Hematopoietic multipotent progenitor cell treated with erythropoietin and hydrocortisone succinate and interleukin-3 and kit ligand, for 17 days (in vitro differentiated cells): ENCODE results near the gene CCDC6.
A peak's percentile ranks its signal among the peaks of the same experiment; 100 is the strongest.
"Not testable (repeated sequence)": the region's sequence is repeated elsewhere in the genome, so short reads cannot be mapped to it uniquely, and the experiment has no call there.

Source experiments
- DNase-seq: peaks from one replicate; pipeline ENCODE4 v3.0.0-alpha.2; 2015; ENCODE audit warnings: low spot score

Gene CCDC6

DNA sequence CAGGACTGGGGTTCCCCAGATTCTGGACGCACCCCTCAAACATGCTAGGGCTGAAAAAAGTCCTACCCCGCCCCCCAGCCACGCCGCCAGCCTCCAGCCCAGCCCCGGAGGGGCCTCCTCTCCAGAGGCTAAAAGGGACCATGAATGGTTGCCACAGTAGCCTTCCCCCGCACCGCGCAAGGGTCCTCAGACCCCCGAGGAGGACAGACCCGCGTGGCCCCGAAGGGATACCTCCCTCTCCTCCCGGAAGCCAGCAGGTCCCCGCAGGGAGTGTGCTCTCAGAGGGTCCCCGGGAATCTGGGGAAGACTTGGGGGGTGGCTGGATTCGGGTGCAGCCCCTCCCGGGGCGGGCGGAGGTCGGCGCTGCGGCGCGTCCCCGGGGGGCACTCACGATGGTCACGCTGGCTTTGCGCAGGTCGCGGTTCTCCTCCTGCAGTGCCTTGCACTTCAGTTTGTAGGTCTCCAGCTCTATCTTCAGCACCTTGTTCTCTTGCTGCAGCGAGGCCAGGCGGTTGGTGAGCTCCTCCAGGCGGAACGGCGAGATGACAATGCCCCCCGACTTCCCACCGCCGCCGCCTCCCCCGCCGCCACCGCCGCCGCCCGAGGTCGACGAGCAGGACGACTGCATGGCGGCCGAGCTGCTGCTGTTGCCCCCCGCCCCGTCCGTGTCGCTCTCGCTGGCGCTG, 482 bp downstream of the CCDC6 start:
- no peak for DNase-seq

DNA sequence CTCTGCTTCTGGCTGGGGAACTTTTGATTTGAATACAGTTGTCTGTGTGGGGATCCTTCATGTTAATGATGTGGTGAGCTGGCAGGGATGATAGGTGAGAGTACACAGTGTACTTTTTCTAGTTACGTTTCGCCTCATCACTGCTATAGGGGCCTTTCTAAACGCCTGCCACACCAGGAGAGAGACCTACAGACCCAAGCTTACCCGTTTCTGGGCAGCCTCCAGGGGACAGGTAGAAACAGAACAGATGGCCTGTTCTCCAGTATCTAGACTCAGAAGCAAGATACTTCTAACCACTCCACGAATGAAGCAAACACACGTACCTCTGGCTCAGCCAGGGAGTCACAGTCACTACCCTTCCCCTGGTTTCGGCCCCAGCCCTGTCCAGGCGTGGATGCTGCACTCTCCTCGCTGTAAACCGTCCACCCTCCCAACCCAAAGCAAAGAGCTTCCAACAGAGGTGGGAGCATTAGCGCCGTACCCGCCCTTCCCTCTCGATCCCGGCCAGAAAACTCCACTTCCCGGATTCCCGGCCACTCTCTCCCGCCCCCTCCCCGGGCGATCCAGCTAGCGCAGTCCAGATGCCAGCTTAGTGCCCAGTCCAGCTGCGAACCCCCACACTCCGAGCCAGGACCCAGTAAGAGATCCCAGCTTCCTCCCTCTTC, 1.2 kb downstream of the CCDC6 start:
- DNase-seq = no peak

DNA sequence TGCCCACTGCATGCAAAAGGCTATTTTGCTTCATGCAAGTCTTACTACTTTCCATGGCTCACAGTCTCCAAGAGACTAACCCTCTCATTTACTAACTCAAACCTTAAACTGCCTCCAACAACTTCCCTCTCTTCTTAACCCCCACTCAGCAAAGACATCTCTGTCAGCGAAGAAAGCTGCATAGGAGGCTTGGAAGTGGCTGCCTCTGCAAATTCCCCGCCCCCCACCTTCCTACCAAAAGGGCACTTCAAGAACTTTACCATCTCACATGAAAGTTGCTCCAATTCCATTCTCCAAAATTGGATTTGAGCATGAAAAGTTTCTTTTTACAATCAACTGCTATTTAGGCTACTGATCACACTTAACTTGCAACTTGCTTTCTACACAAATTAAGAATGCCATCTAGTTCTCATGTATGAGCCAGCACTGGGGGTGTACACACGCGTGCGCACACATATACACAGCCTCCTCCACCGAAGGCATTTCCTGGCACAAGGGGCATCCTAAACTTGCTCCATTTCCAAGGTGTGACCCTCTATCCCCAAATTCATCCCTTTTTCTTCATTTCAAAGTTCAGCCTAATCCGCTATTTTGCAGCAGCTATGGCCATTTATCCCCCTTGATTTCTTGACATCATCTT, 1.8 kb downstream of the CCDC6 start:
- no peak for DNase-seq

DNA sequence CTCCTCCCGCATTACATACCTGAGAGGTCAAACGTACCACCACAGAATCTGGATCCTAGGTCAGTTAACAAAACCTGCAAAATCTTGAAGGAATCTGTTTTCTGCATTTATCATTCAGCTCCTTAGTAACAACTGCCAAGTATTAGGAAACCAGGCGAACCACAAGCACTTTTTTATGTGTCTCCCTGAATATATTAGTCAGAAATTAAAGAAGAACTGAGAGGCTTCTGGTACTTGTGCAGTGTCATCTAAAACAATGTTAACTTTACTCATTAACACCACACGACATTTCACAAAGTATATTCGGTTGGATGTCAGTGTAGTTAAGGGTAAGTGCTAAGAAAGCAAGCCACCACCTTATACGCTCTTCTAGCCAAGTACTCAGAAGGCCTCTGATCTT, 2.5 kb downstream of the CCDC6 start:
- DNase-seq = no peak

DNA sequence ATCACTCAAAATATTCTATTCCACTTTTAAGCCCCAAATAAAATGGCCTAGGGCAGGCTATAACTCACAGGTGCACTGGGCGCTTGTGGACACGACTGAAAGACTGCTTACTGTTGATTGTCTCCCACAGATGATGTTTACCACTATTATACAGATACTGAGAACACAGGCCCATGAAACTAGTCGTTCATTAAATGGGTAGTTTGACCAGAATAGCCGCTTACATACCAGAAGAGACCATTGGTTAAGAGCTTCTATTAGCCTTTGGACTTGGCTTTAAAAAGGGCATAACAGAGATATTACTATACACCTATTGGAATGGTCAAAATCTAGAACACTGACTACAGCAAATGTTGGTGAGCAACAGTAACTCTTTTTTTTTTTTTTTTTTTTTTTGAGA, 4.3 kb downstream of the CCDC6 start:
- no peak for DNase-seq

DNA sequence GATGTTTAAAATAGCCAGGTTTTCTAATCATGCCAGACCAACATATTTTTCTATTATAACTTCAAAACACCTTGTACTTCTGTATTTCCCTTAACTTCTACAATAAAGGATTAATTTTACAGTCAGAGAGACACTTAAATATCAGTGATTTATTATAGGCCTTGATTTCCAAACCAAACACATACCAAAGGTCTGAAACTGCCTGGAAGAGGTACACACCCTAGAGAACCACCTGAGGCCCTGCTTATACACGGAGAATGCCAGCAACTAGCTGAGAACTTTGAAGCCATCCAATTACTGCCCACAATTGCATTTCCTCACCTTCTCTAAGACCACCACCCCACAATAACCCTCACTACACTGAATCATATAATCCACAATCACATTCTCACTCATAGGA, 4.9 kb downstream of the CCDC6 start:
- DNase-seq = no peak

DNA sequence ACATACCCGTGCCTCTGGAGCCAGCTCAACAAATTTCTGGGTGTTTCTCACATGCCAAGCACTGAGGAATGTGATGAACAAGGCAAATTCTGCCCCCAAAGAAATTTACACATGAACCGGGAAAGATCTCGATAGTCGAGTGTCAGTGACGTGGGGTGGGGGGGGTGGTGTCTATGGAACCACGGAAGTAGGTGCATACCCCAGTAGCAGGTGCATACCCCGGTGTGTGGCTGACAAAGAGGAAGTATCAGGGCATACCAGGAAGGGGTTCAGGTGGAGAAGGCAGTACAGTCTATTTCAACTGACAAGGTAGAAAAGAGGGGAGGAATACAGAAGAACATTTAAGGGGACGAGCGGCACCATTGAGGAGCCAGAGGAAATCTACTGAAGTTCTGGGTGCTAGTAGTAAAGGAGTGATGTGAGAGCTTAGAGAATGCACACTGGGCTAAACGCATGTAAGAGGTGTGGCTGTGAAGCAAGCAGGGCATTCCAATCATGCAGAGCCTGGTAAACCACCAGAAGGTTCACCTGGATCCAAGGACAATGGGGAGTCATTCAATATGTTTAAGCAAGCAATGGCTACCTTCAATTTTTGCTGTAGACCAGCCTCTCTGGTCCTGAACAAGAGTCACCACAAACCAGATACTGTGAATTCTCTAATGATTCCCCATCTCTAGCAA, 6.2 kb downstream of the CCDC6 start:
- DNase-seq = no peak

DNA sequence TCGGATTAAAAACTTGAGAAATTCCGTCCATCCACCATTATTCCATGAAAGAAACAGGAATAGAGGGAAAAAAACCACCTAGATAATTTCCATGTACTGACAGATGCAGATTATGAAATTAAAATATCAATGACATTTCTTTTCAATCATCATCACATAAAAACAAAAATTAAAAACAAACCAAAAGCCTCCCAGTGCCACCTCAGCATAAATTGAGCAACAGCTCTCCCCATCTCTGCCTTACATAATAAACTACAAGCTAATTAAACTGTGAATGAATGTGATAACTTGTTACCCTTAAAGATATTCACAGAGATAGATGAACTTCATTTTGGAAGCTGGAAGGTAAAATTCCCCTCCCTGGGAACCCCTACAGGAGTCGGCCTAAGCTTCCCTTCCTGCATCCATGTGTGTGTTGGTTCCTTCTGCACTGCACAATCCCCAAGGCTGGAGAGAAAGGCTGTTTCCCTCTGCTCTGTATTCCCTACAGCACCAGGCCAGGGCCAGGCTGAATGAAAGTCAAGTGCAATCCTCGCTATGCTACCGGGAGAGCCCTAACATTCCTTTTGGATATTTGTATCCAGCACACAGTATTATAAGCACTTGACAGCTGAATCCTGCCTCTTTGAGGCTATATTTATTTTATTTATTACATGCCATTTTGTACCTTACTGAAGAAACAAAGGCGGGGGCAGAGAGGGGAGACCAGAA, 8.1 kb downstream of the CCDC6 start:
- no peak for DNase-seq

DNA sequence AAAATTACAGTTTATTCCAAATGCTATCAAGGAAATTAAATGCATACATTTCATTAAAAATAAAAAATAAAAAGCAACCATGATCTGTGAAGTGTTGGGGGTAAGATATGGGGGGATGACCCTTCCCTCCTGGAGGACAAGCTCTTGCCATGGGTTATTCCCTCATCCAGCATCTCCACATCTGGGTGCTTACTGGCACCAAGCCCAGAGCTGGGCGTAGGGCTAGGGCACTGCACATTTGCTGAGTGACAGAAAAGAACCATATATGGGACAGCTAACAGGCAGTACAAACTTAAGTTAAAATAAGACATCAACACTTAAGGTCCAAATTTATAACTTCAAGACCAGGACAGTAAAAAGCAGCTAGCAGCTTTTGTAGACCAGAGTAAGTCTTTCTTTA, 10.2 kb downstream of the CCDC6 start:
- DNase-seq = peak; percentile 70

DNA sequence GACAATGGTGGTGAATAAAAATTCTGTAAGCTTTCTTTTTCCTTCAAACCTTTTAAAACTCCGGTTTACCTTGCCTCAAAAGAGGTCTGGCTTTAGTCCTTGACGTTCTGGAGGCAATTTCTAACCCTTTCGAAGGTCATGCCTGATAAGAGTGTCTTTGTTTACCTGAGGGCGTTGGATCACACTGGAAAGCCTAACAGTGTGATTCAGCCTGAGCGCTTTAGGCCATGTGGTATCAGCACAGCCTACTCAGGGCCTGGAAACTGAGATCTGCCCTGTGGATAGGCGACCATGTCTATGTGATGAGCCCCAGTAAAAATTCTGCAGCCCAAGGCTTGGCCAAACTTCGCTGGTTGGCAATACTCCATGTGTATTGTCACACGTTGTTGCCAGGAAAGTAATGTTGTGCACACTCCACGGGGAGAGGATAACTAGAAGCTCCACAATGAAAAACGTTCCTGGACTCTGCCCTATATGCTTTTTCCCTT, 10.7 kb downstream of the CCDC6 start:
- DNase-seq = no peak

DNA sequence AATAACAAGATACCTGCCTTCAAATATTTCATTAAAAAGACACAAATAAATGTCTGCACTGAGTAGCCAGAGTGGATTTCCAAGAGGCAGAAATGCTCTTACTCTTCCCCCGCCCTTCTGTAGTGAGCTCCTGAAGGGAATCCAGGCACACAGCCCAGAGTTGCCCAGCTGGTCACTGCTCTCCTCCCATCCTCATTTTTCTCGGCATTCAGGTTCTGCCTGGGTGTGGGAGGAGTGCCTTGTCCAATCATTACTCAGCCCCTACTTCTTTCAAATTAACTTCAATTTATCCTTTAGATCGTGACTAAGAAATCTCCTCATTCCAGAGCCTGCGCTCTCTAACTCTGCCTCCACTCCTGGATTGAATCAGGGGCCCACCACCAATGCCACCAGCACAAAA, 12.2 kb downstream of the CCDC6 start:
- DNase-seq = no peak

DNA sequence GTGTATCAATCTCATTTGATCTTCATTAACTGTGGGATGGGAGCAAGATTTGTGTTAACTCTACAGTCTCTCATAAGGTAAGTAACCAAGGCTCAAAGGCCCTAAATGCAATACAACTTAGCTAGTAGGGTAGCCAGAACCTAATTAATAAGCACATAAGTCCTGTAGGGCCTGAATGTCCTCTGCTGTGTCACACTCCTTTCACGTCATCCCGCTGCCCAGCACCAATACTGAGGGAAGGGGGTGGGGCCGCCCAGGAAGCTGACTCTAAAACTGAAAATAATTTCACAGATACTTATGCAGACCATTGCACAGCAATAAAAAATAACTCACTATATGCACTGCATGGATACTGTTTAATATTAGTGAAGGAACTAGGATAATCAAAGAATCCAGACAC, 13.7 kb downstream of the CCDC6 start:
- DNase-seq = no peak

DNA sequence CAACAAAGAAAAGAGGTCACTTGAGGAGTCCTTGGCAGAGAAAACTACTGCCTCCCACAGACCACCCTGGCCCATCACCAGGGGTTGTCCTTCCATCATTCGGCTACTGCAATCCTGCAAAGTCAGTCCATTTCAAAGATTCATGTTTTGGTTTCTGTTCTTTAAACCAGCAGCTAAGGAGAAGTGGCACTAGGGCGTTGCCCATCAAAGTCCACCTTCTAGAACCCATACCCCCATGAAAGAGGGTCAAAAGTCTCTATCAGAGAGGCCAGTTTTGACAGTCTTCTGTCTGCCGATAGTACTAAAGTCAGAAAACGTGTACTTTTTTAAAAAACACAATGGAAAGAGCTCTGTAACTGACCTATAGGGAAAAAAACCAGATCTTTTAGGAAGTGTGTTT, 14.4 kb downstream of the CCDC6 start:
- DNase-seq = no peak

DNA sequence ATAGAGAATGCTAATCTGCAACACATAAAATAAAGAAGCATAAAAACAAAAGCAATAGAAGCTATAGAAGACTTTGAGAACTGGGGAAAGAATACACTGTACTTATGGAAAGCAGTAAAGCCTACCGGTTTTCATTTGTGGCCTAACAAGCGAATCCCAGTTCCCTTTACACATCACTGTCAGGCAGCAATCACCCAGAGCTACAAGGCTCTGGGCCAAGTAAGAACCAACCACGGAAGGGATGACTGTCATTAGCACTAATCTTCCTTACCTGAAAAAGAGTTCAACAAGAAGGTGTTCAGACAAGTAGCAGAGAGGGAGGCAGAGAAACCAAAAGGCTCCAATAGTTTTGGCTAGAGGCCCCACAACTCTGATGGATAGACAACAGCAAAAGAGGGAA, 15.0 kb downstream of the CCDC6 start:
- no peak for DNase-seq

DNA sequence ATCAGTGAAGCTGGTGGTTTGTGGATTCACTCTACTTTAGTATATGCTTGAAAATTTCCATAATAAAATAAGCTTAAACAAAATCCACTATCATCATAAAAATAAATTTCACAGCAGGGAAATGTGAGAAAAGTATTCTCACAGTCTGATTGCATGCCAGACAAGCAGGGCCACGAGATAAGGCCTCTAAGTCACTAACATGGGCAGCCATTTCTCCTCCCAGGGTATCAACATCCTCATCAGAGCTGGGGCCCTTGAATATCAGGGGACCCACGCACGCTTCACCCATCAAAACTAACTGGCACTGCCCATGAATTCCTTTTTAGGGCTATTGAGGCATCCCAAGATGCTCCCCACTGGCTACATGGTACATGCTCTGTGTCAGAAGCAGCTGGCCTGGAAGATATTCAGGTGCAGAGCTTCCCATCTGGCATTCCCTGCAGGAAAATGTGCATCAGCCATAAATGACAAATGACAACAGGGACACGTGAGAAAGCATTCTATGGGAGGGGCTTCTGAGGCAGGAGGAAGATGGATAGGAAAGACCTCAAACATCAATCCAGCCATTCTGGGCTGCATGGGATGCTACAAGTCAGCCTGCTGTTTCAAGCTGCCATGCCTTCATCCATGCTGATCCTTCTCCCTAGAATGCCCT, 17.4 kb downstream of the CCDC6 start:
- no peak for DNase-seq

DNA sequence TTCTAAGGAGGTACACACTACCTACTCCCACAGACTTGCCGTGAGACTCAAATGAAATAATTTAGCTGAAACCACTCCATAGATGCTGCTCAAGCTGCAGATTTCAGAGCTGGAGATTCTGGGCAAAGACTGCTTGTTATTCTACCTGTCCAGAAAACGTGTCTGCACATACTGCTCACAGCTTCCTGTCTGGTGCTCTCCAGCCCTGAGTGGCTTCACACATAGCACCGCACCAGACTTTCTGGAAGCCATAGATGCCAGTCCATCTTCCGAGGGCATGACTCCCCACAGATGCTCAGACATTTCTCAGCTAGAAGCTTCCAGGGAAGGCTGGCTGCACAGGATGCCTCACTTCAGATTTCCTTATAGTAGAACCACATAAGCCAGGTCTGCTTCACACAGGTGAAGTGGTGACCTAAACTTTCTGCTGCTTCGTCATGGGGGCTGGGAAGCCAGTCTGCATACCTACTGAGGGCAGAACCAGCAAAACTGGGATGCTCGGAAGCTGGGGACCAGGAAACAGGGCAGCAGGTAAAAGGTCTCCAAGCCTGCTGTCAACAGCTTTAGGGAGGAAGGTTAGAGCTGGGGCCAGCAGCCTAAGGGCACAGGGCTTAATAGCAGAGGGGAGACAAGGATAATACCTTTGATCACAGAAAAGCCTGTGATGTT, 18.2 kb downstream of the CCDC6 start:
- DNase-seq = no peak

DNA sequence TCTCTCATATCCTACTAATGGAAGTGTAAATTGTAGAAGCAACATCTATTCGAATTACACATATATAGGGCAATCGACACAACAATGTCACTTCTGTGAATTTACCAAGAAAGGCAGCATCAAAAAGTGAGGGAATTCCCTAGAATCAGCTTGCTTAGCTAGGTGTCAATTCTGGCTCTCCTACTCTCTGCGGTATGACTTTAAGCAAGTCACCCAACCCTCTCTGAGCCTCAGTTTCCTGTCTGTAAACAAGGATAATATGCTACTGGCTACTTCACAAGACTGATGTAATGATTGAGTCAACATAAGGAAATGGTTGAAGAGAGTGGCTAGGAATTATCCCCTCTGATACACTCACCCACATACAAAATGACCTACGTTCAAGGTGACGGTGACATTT, 19.4 kb downstream of the CCDC6 start:
- no peak for DNase-seq

DNA sequence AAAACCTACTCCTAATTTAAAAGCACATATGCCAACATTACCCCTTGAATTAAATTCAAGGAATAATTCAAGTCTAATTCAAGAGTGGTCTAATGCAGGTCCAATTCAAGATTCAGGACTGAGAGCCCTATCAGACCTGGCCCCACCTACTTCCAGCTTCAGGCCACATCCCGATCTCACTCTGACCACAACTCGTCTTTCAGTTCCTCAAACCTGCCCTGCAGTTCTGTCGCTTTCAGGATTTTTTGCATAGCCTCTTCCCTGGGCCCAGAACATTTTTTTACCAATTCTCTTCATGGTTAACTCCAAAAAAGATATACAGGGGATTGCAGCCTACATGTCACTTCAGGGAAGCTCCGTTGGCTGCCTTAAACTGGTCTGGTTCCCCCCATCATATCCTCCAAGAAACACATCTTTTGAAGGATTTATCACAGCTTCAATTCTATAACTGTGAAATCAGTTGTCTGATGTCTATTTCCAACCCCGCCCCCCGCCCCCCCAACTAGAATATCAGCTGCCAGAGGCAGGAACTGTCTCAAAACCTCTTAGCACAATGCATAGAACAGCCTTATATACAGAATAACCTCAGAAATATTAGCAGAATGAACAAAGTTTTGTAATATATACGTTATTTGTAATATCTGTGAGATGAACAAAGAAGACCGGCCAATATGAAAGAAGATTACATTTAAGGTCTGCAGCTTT, 20.8 kb downstream of the CCDC6 start:
- no peak for DNase-seq

DNA sequence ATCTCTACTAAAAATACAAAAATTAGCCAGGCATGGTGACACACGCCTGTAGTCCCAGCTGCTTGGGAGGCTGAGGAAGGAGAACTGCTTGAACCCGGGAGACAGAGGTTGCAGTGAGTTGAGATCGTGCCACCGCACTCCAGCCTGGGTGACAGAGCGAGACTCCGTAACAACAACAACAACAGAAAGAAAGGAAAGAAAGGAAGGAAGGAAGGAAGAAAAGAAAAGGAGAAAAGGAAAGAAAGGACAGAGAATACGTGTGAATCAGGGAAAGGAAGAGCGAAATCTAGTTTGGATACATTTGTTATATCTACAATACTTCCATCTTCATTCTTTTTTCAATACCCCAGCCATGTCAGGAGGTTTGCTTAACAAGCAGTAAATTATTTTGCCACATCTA, 21.5 kb downstream of the CCDC6 start:
- not testable (repeated sequence) for DNase-seq

DNA sequence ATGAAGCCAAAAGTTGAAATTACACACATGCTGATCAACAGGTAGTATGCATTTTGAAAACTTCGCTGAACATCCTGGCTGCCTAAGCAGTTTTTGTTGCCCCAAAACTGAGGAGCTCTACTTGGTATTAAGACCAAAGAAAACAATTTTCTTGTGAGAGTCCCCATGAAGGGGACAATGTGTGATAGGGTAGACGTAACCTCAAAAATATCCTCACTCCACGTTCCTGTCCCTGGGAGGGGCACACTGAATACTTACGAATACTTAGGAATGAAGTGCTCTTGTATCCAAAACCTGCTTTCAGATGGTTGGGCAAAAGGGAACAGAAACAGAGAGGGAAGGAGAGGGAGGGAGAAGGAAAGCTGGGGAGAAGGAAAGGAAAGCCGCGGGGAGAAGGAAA, 24.7 kb downstream of the CCDC6 start:
- no peak for DNase-seq
